IPS-20b (cell line): ENCODE results near the gene AFF3.

Source experiments
- H3K27ac ChIP-seq: one replicate; pipeline ENCODE4 v1.5.1; 2013; ENCODE audit warnings: low read length
- H3K27me3 ChIP-seq: 2 replicates; pipeline ENCODE4 v1.6.1; 2013; ENCODE audit warnings: mild to moderate bottlenecking, low read length, inconsistent platforms; ENCODE audit not compliant: insufficient read depth
- H3K36me3 ChIP-seq: 2 replicates; pipeline ENCODE4 v1.6.1; 2013; ENCODE audit warnings: low read depth, mild to moderate bottlenecking, inconsistent platforms, low read length, moderate library complexity; ENCODE audit not compliant: insufficient read depth
- H3K4me1 ChIP-seq: 2 replicates; pipeline ENCODE4 v1.6.1; 2013; ENCODE audit warnings: mild to moderate bottlenecking, control low read depth, inconsistent platforms, low read length, moderate library complexity; ENCODE audit not compliant: insufficient read depth
- H3K4me3 ChIP-seq: 2 replicates; pipeline ENCODE4 v1.5.1; 2013; ENCODE audit warnings: mild to moderate bottlenecking, low read length, inconsistent platforms
- H3K9ac ChIP-seq: 2 replicates; pipeline ENCODE4 v1.6.1; 2013; ENCODE audit warnings: low read depth, mild to moderate bottlenecking, inconsistent platforms, low read length, moderate library complexity
- H3K9me3 ChIP-seq: 2 replicates; pipeline ENCODE4 v1.6.1; 2013; ENCODE audit warnings: mild to moderate bottlenecking, low read depth, low read length, inconsistent platforms; ENCODE audit not compliant: insufficient read depth

The AFF3 gene

DNA sequence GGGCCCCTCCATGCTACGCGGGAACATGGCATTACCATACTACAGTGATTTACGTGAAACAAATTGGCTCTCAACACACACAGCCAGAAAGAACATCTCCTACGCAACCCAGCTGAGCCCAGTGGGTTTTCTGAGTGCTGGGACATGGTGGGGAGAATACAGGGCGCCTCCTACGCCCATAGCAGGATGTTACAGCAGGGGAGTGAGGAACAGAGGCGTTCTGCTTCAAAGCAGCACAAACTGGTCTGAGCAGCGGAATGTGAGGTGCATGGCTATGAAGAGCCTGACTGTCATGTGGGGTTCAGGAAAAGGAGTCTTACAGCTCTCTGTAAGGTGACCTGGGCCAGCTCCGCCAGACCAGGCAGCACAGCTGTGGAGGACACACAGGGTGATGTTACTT, 543.9 kb downstream of the AFF3 start:
- H3K9ac ChIP-seq: no peak overlapping the region
- no peaks in the 10 kb centered on the region for H3K9me3 ChIP-seq
- no peaks in the 10 kb centered on the region; the same call in 1 of the 2 replicates for H3K4me1 ChIP-seq
- H3K4me3 ChIP-seq: no peak overlapping the region
- H3K36me3 ChIP-seq: no peaks in the 10 kb centered on the region
- no peaks in the 10 kb centered on the region for H3K27me3 ChIP-seq
- no peak overlapping the region for H3K27ac ChIP-seq

DNA sequence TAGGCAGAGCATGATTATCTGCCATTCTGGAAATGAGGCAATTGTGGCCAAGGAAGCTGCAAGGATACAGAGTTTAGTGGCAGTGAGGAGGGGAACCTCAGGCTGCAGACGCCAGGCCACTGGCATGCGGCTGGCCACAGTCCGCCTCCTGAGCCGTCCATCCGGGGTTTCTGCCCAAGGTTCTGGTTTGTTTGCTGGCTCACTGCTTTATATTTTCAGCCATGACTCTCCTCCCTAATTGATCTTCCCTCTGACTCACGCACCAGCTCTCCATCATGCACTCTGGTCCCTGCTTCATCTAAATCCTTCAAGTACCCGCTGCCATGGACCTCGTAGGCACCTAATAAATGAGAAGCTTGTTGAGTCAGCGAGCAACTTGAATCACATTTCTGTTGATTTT, 544.8 kb downstream of the AFF3 start:
- Histone ChIP-seq H3K27ac (no peak overlapping the region), H3K9ac (no peak overlapping the region), H3K4me1 (no peaks in the 10 kb centered on the region; the same call in 1 of the 2 replicates), H3K27me3 (no peaks in the 10 kb centered on the region), H3K4me3 (no peak overlapping the region), H3K9me3 (no peaks in the 10 kb centered on the region), H3K36me3 (no peaks in the 10 kb centered on the region)

DNA sequence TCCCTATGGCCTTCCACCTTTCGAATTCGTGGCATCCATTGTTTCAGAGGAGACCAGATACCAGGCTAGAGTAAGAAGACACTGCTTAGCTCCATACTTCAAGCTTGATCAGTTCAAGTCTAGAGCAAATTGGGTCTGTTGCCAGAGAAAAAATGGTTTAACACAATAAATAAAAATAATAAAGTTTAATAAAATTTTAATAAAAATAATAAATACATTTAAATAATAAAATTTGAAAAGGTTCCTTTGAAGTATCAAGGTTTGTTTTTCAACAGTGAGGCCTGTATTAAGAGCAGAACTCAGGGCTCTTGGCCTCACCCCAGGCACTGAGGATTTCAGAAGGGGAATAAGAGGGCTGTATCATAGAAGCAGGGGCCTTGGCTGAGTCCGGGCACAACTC, 547.0 kb downstream of the AFF3 start:
- no peaks in the 10 kb centered on the region for H3K4me1 ChIP-seq
- H3K9me3 ChIP-seq: no peaks in the 10 kb centered on the region
- no peaks in the 10 kb centered on the region for H3K27me3 ChIP-seq
- H3K27ac ChIP-seq: no peak overlapping the region
- H3K9ac ChIP-seq: no peak overlapping the region
- no peaks in the 10 kb centered on the region for H3K36me3 ChIP-seq
- H3K4me3 ChIP-seq: no peak overlapping the region

DNA sequence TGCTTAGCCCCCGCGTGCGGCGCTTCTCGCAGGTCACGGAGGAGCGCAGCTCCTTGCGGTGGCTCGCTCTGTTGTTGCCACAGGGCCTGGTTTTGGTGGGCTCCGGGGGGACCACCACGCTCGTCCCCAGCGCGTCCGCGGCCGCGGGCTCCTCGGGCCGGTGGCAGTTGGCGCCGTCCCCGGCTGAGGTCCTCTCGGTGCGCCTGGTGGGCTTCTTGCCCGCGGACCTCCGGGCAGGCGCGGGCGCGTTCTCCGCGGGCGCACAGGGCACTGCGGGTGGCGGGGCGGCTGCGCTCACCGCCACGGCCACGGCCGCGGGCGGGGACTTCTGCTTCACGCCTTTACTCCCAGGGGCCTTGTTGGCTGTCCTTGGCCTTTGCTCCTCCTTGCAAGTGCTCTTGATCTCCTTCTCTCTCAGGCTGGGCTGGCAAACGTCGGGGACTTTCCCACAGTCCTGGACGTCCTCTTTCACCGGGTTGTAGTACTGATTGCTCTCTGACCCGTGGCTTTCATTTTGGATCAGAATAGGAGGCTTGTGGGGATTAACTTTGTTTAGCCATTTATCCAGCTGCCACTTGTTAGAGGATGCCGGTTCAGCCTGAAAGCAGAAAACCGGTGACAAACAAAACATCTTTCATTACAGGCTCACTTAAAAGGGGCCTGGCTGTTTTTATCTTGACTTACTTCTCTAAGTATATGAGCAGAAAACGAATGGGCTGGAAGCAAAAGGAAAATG, 548.5 kb downstream of the AFF3 start:
- no peaks in the 10 kb centered on the region for H3K27me3 ChIP-seq

DNA sequence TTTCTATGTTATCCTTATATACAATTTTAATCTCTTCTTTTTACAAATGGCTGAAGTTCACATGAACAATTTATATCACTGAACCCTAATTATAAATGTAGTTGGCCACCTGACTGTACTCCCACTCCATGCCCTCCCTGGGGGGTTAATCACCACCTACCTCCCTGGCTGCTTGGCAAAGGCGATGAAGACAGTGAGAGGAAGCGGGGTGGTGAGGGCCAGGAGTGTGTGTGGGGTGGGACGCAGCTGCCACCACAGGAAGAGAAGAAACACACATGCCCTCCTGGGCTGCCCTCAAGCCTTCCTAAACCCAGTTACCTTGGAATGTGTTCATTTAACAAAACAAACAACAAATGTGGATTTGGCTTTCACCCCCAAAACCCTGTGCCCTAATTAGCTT, 565.6 kb downstream of the AFF3 start:
- H3K4me3 ChIP-seq: no peak overlapping the region
- H3K36me3 ChIP-seq: no peaks in the 10 kb centered on the region
- H3K9me3 ChIP-seq: no peaks in the 10 kb centered on the region
- no peak overlapping the region for H3K27ac ChIP-seq
- no peaks in the 10 kb centered on the region for H3K27me3 ChIP-seq
- no peak overlapping the region for H3K9ac ChIP-seq
- peaks cover 14% of the 10 kb centered on the region; the same call in 1 of the 2 replicates for H3K4me1 ChIP-seq

More for the DNA sequence above, 548.5 kb downstream of the AFF3 start:
- Histone ChIP-seq H3K9me3 (no peaks in the 10 kb centered on the region), H3K4me1 (no peaks in the 10 kb centered on the region), H3K4me3 (no peak overlapping the region), H3K9ac (no peak overlapping the region), H3K36me3 (no peaks in the 10 kb centered on the region), H3K27ac (no peak overlapping the region)

DNA sequence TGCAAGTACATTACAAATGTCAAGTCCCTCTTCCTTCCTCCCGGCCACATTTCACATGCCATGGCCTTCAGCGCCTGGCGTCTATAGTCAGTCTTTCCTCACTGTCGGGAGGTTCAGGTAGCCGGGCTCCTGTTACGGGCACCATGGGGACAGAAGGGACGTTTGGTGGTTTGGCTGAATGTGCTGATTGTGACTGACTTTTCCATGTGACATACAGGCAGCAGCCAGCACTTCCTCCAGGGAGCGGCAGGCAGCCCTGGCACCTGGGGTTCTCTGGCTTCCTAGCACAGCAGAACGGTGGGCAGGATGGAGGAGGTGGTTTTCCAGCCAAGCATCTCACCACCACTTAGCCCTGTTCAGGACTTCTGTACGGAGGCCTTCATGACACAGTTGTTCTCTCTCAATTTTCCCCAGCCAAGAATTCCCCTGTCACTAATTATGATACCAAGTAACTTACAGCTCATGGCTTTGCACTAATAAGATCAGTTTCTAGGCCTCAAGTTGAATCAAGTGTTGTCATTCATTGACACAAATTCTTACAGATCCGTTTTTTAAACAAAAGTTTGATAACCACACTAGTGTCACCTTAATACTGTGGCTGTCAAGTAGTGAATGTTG, 568.6 kb downstream of the AFF3 start:
- peaks cover 20% of the 10 kb centered on the region; the same call in 1 of the 2 replicates for H3K4me1 ChIP-seq
- no peaks in the 10 kb centered on the region for H3K9me3 ChIP-seq
- H3K4me3 ChIP-seq: no peak overlapping the region
- H3K27me3 ChIP-seq: no peaks in the 10 kb centered on the region
- no peaks in the 10 kb centered on the region for H3K36me3 ChIP-seq
- no peak overlapping the region for H3K9ac ChIP-seq
- H3K27ac ChIP-seq: no peak overlapping the region

DNA sequence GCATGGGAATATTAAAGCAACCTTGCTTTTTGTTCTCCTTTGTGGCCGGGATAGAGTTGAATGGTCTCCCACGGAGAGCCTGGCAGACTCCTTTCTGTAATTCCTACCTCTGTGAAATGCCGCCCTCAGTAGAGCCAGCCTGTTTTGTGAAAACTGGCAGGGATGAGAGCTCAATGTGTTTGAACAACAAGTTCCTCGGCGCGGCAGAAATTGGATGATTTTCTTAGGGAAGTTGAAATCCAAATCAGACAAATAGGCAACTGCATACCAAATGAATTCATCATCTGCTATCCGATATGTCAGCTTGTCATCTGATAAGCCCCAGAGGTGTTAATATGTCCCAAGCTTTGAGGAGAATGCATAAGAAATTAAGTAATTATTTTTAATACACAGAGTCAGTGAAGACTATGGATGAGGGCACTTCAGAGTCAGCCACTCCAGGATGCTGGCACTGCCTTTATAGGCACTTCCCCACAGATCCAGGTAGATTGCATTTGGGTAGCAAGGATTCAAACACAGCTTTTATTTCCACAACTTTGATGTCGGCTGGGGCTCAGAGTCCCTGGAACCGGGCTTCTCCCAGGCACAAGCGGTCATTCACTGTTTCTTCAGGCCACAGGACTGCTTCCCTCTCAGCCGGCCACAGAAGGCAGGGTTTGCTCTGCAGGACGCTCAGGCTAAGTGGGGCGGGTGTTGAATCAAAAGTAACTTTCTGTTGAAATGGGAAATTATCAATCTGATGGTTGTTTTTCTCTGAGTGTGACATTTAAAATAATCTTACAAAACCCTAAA, 569.8 kb downstream of the AFF3 start:
- no peaks in the 10 kb centered on the region for H3K9me3 ChIP-seq
- H3K4me3 ChIP-seq: no peak overlapping the region
- no peak overlapping the region for H3K27ac ChIP-seq
- H3K9ac ChIP-seq: no peak overlapping the region
- H3K27me3 ChIP-seq: no peaks in the 10 kb centered on the region
- H3K36me3 ChIP-seq: no peaks in the 10 kb centered on the region
- peaks cover 20% of the 10 kb centered on the region; the same call in 1 of the 2 replicates for H3K4me1 ChIP-seq

DNA sequence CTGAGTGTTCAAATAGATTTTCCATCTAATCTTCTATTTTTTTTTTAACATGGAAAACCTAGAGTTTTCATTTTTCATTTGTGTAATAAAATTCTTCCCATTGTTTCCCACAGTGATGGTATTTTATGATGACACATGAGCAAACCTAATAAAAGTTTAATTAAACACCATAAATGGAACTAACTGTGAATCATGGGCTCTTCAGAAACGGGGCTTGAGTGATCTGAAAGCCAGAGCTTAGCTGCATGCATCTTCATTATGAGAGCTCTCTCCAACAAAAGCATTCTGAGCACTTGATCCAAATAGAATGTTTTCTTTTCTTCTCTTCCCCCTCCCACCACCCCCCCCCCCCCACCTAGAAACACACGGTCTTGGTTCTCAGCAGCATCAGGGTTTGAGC, 570.4 kb downstream of the AFF3 start:
- Histone ChIP-seq H3K4me1 (peaks cover 20% of the 10 kb centered on the region; the same call in 1 of the 2 replicates), H3K36me3 (no peaks in the 10 kb centered on the region)

DNA sequence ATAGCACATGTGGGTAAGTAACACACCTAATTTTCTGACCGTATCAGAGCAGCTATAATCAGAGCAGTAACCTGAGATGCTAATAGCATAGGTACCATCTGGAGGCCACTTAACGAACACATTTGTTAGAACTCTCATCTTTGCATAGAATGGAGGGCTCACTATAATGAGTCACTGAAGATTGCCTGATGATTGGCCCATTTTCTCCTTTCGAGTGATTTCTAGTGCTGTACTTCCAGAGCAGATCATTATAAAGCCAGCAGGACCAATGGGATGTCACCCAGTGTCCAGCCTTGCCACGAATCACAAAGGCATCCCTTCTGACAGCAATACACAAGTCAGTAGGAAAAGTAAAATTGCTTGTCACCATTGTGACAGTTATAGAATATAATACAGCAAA, 570.9 kb downstream of the AFF3 start:
- Histone ChIP-seq H3K36me3 (no peaks in the 10 kb centered on the region), H3K27ac (no peak overlapping the region), H3K4me1 (peaks cover 20% of the 10 kb centered on the region; the same call in 1 of the 2 replicates), H3K27me3 (no peaks in the 10 kb centered on the region), H3K9ac (no peak overlapping the region), H3K9me3 (no peaks in the 10 kb centered on the region), H3K4me3 (no peak overlapping the region)

More for the DNA sequence above, 570.4 kb downstream of the AFF3 start:
- Histone ChIP-seq H3K27ac (no peak overlapping the region), H3K27me3 (no peaks in the 10 kb centered on the region), H3K4me3 (no peak overlapping the region), H3K9ac (no peak overlapping the region), H3K9me3 (no peaks in the 10 kb centered on the region)

DNA sequence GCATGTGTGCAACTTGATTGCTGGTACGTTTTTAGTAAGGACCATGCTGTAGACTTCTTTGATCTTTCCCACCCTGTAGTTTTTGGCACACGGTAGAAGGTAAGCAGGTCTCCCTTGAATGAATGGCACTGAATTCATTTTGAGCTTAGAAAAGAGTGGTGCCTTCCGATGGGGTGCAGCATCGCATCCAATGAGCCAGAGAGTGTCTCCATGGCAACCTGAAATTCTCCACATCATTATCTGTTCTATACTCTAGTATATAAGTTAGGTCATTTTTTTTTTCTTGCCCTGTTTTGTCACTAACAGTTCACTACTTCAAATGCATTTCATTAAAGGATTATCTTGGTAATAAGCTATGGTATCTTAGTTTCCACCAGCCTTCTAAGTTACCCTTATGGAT, 571.4 kb downstream of the AFF3 start:
- Histone ChIP-seq H3K9me3 (no peaks in the 10 kb centered on the region), H3K4me3 (no peak overlapping the region), H3K27me3 (no peaks in the 10 kb centered on the region)

DNA sequence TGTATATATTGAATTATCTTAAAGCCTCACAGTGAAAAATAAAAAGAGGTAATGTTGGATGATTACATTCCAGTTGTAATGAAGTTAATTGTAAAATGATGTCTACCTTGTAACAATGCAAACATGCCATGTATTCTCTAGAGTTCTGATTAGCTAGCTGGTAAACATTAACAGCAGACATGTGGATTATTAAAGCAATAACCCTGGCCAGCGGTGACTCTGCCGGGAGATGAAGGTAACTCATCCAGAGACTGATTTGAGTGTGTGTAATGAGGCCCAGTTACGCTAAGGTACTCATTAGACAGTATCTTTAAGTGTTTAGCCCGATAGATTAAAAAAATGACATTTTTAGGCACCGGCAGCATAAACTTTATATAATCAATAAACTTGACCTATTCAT, 573.0 kb downstream of the AFF3 start:
- Histone ChIP-seq H3K9ac (no peak overlapping the region), H3K27me3 (no peaks in the 10 kb centered on the region), H3K27ac (no peak overlapping the region), H3K4me3 (no peak overlapping the region), H3K9me3 (no peaks in the 10 kb centered on the region), H3K4me1 (peaks cover 27% of the 10 kb centered on the region; the same call in 1 of the 2 replicates), H3K36me3 (no peaks in the 10 kb centered on the region)

More for the DNA sequence above, 571.4 kb downstream of the AFF3 start:
- Histone ChIP-seq H3K9ac (no peak overlapping the region), H3K4me1 (peaks cover 20% of the 10 kb centered on the region; the same call in 1 of the 2 replicates), H3K27ac (no peak overlapping the region), H3K36me3 (no peaks in the 10 kb centered on the region)
